Spleen (tissue), 11 donors: ENCODE results near the gene MCM3AP. TPM values are rescaled to one million over a fixed set of nuclear protein-coding genes. Genes with fewer than 3 reads are reported as not detected.
A peak's percentile ranks its signal among the peaks of the same experiment; 100 is the strongest.

Source experiments
- DNase-seq: peaks from one replicate; pipeline ENCODE4 v3.0.0-alpha.2; 2020
- H3K27ac ChIP-seq, 8 donors: fragments of 200-600 bp; sonication (generic) in 7 of 8; 1 replicate in 4 of 8; 2 replicates in 4 of 8; pipeline versions ENCODE4 v1.5.0 to v1.8.0; 2016 to 2021; ENCODE audit warnings: inconsistent platforms in 4 of 8, mild to moderate bottlenecking in 4 of 8, moderate library complexity in 1 of 8
- H3K27me3 ChIP-seq, 7 donors: fragments of 200-600 bp; sonication (generic) in 6 of 7; replicated peaks in 1 of 7; 1 replicate in 4 of 7; 2 replicates in 3 of 7; pipeline versions ENCODE4 v1.5.0 to v1.8.0; 2016 to 2021; ENCODE audit warnings: inconsistent platforms in 3 of 7, mild to moderate bottlenecking in 1 of 7
- H3K36me3 ChIP-seq, 6 donors: fragments of 200-600 bp; sonication (generic) in 5 of 6; 1 replicate in 4 of 6; 2 replicates in 2 of 6; pipeline versions ENCODE4 v1.5.0 to v1.8.0; 2016 to 2021; ENCODE audit warnings: inconsistent platforms in 2 of 6
- H3K4me1 ChIP-seq, 6 donors: fragments of 200-600 bp; sonication (generic) in 5 of 6; 1 replicate in 3 of 6; 2 replicates in 3 of 6; pipeline versions ENCODE4 v1.5.0 to v1.8.0; 2016 to 2021; ENCODE audit warnings: inconsistent platforms in 3 of 6
- H3K4me3 ChIP-seq, 8 donors: fragments of 200-600 bp; sonication (generic) in 7 of 8; 1 replicate in 4 of 8; 2 replicates in 4 of 8; pipeline versions ENCODE4 v1.5.0 to v1.8.0; 2016 to 2021; ENCODE audit warnings: inconsistent platforms in 4 of 8, mild to moderate bottlenecking in 4 of 8, moderate library complexity in 2 of 8
- H3K9me3 ChIP-seq, 8 donors: fragments of 200-600 bp; sonication (generic) in 7 of 8; 1 replicate in 4 of 8; 2 replicates in 4 of 8; pipeline versions ENCODE4 v1.5.0 to v1.8.0; 2016 to 2021; ENCODE audit warnings: inconsistent platforms in 4 of 8
- POLR2A ChIP-seq, 3 donors: fragments of 450-650 bp; IDR thresholded peaks; one replicate each; pipeline ENCODE4 v1.5.1; 2017; ENCODE audit warnings: antibody characterized with exemption in 3 of 3, mild to moderate bottlenecking in 1 of 3
- POLR2AphosphoS5 ChIP-seq, 3 donors: sonication (generic); formaldehyde crosslinking; IDR thresholded peaks; one replicate each; pipeline ENCODE4 v1.5.1; 2017; ENCODE audit warnings: antibody characterized with exemption in 3 of 3
- WGBS, 5 donors: extraction: QIAGEN DNeasy Blood & Tissue Kit in 3 of 5; methylation state at CpG; one replicate each; pipeline versions ENCODE4 v1.1.5 to v1.1.7; 2013 to 2018; 5-methylcytosine and 5-hydroxymethylcytosine counted together
- intact Hi-C: fragments of 100-400 bp; cut with DNase I; formaldehyde crosslinking; loops from one replicate; pipeline ENCODE4 v1.15.0; 2023; ENCODE audit warnings: low total_unique reads
- polyA plus RNA-seq, 3 donors: library from polyadenylated mRNA; stranded (reverse); fragments of 200-250 nt; gene quantifications; one replicate each; pipeline ENCODE4 v1.2.1, GENCODE V29; 2013
- total RNA-seq, 7 donors: library from RNA; depleted of rRNA in 3 of 7; stranded (reverse); fragments of >200 nt in 3 of 7; fragmentation: NEBNext Ultra II Directional in 4 of 7; extraction: Animal tissue kit (Norgen Biotek cat#: 25700) in 4 of 7; gene quantifications; one replicate each; pipeline versions ENCODE4 v1.1.0 to v1.2.1, GENCODE V29; 2016 to 2021
- TF ChIP-seq, protein P1 (sequence below), 11 experiments: fragments of 200-600 bp in 7 of 11; fragments of 450-650 bp in 4 of 11; sonication (generic) in 4 of 11; IDR thresholded peaks in 8 of 11; conservative IDR thresholded peaks in 3 of 11; 1 replicate in 7 of 11; 2 replicates in 4 of 11; pipeline versions ENCODE4 v1.4.0 to v1.8.0; 2016 to 2021; ENCODE audit warnings: antibody characterized with exemption in 11 of 11, inconsistent platforms in 4 of 11, mild to moderate bottlenecking in 1 of 11
- donor health status: healthy with polysubstance abuse.
- donor health status: DM: no; HTN: no; CAD: no; lungs with moderate emphysema.
- donor health status: DM: no; HTN: no; CAD: no.
- donor health status: Bipolar disorder and iron deficiency.
- donor health status: healthy.
- donor health status: DM: no; HTN: no; CAD: no.
- donor health status: DM: yes; HTN: yes; CAD: no.

The MCM3AP gene
- total and polyA plus RNA-seq, 10 donors, result 35.2 to 144 (median 103) TPM

DNA sequence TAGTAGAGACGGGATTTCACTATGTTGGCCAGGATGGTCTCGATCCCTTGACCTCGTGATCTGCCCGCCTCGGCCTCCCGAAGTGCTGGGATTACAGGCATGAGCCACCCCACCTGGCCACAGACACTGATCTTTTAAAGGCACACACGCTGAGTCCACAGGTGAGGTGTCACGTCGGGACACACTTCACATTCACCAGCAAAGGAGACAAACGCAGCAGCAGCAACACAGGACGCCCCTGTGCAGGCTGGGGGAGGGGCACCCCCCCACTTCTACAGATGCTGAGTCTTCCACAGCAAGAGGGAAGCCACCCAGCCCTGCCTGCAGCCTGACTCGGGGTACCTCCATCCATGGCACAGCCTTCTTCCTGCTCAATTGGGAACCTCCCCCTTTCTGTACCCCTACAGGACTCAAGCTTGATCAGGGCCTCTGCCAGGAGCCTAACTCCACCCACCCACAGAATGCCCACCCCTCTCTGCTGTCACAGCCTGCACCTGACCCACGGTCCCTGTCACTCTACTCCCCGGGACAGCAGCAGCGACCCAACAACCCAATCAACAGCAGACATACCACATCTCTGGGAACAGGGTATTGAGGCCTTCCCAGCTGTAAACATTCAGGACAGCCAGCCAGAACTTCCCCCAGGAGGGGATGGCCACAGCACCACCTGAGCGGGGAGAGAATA lies 66.4 kb downstream of the MCM3AP start:
- no peaks in the 10 kb centered on the region for H3K27me3 ChIP-seq
- no peak overlapping the region for H3K4me3 ChIP-seq
- intact Hi-C loops, result no loop called here
- DNase-seq, result peak; percentile 46
- H3K27ac ChIP-seq, result no peak overlapping the region
- H3K9me3 ChIP-seq, result no peaks in the 10 kb centered on the region
- H3K36me3 ChIP-seq, result peaks cover 0 to 94% (median 37%) of the 10 kb centered on the region in 6 donors
- WGBS, 5 donors, result 86 to 95% (median 91%) methylated on average over 15 to 16 of the region's 16 CpGs
- TF ChIP-seq, protein P1, sequence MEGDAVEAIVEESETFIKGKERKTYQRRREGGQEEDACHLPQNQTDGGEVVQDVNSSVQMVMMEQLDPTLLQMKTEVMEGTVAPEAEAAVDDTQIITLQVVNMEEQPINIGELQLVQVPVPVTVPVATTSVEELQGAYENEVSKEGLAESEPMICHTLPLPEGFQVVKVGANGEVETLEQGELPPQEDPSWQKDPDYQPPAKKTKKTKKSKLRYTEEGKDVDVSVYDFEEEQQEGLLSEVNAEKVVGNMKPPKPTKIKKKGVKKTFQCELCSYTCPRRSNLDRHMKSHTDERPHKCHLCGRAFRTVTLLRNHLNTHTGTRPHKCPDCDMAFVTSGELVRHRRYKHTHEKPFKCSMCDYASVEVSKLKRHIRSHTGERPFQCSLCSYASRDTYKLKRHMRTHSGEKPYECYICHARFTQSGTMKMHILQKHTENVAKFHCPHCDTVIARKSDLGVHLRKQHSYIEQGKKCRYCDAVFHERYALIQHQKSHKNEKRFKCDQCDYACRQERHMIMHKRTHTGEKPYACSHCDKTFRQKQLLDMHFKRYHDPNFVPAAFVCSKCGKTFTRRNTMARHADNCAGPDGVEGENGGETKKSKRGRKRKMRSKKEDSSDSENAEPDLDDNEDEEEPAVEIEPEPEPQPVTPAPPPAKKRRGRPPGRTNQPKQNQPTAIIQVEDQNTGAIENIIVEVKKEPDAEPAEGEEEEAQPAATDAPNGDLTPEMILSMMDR (IDR thresholded peaks at IDR 0.05 in 8 of 11, conservative IDR thresholded peaks at IDR 0.05 in 3 of 11), result no peak
- TF ChIP-seq POLR2A (IDR thresholded peaks at IDR 0.05), result no peak
- no peak for TF ChIP-seq POLR2AphosphoS5 (IDR thresholded peaks at IDR 0.05)
- no peaks in the 10 kb centered on the region for H3K4me1 ChIP-seq

DNA sequence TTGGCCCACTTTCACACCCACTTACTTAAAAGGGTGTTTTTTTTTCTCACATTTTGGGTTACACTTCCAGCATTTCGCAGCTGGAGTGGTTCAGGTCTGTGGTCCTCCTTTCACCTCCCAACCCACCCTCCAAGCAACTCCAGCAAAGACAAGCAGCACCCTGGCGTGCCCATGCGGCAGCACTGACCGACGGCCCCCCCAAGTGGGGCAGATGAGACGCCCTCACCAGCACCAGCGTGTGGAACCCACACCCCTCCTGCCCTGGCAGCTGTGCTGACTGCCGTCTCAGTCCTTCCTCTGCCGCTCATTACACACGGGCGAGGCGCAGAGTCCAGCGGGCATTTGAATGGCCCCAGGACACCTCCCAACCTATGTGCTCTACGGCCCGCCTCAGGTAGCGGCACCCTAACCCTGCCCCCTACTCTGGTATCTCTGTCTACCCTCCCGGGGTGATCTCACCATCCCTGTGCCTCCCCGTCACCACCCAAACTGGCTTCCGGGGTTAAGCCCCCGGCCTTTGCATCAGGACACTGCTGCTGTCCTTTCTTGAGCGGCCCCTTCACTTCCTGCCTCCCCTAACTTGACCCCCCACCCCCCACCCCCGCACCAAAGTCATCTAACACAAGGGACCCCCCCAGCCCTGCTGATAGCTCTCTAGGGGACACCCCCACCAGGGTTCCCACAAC lies 67.8 kb downstream of the MCM3AP start:
- Histone ChIP-seq H3K27me3 (no peaks in the 10 kb centered on the region), H3K4me1 (no peaks in the 10 kb centered on the region), H3K27ac (no peak overlapping the region), H3K9me3 (no peaks in the 10 kb centered on the region), H3K4me3 (no peak overlapping the region), H3K36me3 (peaks cover 0 to 96% (median 42%) of the 10 kb centered on the region in 6 donors)
- intact Hi-C loops, result no loop called here
- TF ChIP-seq, protein P1 (IDR thresholded peaks at IDR 0.05 in 8 of 11, conservative IDR thresholded peaks at IDR 0.05 in 3 of 11), result no peak
- TF ChIP-seq POLR2A (IDR thresholded peaks at IDR 0.05) (no peak), POLR2AphosphoS5 (IDR thresholded peaks at IDR 0.05) (no peak)
- DNase-seq, result peak; percentile 72
- 92 to 97% (median 94%) methylated on average over 21 to 22 of the region's 22 CpGs for WGBS, 5 donors

DNA sequence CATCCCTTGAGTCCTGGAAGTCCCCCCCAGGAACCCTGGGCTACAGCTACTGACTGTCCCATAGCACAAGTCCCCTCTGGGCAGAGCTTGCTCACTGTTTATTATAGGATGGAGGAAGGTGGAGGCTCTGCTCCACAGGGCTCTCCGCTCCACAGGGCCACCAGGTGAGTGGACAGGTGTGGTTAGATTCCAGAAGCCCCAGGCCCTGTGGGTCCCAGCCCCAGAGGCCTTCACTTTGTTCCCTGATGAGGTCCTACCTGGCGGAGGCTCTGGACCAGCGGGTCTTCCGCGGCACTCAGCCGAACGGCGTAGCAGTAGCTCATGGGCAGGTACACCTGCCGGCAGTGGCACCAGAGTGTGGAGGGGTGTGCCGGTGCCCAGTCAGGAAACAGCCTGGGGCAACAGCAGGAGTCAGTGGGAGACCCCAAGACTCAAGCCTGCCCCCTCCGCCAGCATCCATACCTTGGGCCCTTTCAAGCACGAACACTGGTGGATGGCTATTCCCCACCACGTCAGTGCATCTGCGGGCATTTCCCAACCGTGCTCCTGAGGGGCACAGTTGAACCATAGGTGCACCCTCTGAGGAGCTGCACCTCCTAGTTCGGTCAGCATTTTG lies 69.2 kb downstream of the MCM3AP start:
- H3K9me3 ChIP-seq, result no peaks in the 10 kb centered on the region
- H3K27ac ChIP-seq, result no peak overlapping the region
- no peak for TF ChIP-seq POLR2A (IDR thresholded peaks at IDR 0.05)
- TF ChIP-seq, protein P1 (IDR thresholded peaks at IDR 0.05 in 8 of 11, conservative IDR thresholded peaks at IDR 0.05 in 3 of 11), result no peak
- TF ChIP-seq POLR2AphosphoS5 (IDR thresholded peaks at IDR 0.05), result no peak
- intact Hi-C loops, result no loop called here
- DNase-seq, result peak; percentile 62
- no peak overlapping the region for H3K4me3 ChIP-seq
- H3K36me3 ChIP-seq, result peaks cover 0 to 96% (median 30%) of the 10 kb centered on the region in 6 donors
- no peaks in the 10 kb centered on the region for H3K4me1 ChIP-seq
- 90 to 99% (median 94%) methylated on average over 9 to 16 of the region's 16 CpGs for WGBS, 5 donors
- H3K27me3 ChIP-seq, result no peaks in the 10 kb centered on the region
